Effector CD4-positive, alpha-beta T cell (primary cell): ENCODE results near the gene TOMM70.

Experiments
- DNase-seq: peaks from one replicate; pipeline ENCODE4 v3.0.0-alpha.2; 2020

Gene TOMM70

DNA sequence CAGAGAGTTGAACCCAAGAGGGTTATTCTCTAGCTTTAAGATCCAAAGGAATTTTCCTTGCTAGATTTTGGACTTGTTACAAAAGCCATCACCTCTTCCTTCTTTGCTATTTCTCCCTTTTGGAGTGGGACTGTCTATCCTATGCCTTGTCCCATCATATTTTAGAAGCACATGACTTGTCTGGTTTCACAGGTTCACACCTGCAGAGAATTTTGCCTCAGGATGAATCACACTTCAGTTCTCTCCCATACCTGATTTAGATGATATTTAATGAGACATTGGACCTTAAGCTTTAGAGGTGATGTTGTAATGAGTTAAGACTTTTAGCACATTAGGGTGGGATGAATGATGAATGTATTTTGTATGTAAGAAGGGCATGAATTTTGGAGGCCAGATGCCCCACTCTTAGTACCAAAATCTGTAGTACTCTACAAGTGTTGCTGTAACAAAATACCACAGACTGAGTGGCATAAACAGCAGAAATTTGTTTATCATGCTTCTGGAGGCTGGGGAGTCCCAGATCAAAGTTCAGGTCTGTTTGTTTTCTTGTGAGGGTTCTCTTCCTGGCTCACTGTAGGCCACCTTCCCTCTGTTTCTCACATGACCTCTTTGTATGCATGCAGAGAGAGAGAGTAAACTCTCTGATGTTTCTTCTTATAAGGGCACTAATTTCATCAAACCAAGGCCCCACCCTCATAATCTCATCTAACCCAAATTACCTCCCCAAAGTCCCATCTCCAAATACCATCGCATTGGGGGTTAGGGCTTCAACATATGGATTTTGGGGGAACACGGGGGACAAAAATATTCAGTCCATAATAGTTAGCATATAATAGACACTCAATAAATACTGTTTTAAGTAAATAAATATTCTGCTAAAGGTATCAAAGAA, 10.4 kb upstream of the TOMM70 start:
- no peak for DNase-seq

DNA sequence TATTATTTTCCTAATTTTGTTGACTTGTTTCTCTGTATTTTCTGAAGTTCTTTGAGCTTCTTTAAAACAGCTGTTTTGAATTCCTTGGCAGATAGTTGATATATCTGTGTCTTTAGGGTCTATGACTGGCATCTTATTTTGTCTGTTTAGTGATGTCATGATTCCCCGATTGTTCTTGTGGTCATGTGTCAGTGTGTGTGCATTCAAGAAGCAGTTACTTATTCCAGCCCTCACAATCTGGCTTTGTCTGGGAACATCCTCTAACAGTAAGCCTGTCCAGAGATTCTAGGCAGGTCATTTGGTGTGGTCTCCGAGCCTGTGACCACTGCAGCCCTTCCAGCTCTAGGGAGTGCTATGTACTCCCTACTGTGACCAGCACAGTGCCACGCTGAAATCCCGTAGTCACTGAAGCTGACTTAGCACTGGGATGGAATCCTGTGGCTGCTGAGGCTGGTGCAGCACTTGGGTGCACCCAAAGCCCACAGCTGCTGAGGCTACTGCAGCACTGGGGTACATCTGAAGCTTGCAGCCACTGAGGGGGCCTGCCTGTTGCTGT, 7.2 kb upstream of the TOMM70 start:
- no peak for DNase-seq

DNA sequence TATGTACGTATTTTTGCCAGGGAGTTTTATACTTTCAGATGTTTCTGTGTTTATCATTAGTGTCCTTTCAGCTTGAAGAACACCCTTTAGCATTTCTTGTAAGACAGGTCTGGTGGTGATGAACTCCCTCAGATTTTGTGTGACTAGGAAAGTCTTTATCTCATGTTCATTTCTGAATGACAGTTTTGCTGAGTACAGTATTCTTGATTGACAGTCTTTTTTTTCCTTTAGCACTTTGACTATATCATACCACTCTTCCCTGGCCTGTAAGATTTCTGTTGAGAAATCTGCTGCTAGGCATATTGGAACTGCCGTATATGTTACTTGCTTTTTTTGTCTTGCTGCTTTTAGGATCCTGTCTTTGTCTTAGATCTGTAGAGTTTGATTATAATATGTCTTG, 6.3 kb upstream of the TOMM70 start:
- DNase-seq = no peak

DNA sequence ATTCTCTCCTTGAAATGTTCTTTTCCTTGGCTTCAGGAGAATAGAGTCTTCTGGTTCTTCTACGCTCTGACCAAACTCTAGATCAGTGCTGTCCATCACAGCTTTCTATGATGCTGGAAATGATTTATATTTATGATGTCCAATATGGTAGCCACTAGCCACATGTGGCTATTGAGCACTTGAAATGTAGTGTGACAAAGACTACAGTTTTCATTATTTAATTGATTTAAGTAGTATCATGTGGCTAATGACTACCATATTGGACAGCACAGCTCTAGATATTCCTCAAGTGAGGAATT, 3.3 kb upstream of the TOMM70 start:
- DNase-seq = no peak

DNA sequence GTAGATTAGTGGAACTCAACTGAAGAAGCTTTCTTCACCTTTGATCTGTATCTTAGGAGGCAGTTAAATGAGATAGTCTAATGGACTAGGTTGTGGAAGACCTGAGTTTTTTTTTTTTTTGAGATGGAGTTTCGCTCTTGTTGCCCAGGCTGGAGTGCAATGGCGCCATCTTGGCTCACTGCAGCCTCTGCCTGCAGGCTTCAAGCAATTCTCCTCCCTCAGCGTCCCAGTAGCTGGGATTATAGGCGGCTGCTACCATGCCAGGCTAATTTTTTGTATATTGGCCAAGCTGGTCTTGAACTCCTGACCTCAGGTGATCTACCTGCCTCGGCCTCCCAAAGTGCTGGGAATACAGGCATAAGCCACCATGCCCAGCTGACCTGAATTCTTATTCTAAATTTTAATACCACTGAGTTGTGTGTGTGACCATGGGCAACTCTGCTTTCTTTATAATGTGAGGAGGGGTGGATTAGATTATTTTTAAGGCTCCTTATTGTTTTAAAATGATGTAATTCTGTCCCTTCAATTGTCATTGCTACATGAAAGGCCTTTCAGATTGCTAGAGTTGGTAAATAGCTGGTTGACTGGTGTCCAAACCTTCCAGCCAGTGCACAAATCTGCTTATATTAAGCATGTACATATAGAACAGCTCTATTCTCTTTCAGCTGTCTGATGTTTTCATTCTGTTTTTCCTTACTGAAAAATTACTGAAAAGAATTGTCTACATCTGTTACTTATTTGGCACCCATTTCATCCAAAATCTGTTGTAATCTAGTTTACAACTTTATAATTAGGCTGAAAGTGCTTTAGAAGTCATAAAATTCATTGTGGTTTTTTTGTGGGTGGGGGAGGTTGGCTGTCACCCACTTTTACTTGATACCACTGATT, 2.7 kb upstream of the TOMM70 start:
- no peak for DNase-seq

DNA sequence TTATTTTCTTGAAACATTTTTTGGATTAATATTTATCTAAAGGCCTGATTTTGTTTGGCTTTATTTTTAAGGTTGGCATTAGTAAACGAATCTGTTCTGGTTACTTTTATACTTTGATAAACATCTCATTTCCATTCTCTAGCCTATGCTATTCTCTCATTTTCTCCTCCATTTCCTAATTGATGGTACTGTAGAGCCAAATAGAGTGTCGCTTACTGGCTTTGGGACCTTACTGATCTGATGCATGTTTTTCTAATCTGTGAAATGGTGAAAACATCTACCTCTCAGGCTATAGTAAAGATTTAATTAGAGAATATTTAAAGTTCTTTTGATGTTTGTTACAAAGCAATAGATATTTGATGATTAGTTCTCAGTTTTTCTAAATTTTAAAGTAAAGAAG, 2.0 kb upstream of the TOMM70 start:
- DNase-seq = no peak

DNA sequence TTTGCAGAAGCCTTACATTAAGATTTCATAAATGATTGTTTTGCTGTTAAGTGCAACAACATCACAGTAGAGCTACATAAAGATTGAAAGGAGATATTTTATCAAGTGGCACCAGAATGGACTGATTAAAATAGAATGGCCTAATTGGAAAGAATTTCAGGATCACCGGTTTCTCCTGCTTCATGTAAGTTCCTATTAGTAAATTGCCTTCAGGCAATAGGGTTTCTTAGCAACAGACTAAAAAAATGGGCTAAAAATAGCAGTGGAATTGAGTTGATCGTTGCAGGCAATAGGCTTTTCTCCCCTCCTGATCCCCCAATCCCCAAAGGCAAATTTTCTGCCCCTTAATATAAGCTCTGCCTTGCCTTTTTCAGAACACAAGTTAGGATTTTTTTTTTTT, 1.4 kb upstream of the TOMM70 start:
- DNase-seq = no peak

DNA sequence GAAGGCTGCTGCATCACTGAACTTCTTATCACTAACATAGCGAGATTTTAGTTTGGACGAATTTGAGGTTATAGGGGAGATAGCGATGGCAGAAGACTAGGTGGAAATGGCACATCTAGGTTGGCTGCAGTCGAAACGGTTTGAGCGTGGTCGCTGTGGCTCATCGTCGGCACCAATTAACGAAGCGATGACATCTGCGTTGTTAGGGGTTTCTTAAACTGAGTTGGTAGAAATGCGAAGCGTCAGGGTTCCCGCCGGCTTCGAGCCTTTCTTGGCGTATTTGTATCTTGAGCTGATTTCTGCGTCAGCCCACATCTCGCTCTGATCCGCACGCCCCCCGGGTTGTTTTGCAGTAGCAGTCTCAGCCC, 769 bp upstream of the TOMM70 start:
- DNase-seq = peak; percentile 49

DNA sequence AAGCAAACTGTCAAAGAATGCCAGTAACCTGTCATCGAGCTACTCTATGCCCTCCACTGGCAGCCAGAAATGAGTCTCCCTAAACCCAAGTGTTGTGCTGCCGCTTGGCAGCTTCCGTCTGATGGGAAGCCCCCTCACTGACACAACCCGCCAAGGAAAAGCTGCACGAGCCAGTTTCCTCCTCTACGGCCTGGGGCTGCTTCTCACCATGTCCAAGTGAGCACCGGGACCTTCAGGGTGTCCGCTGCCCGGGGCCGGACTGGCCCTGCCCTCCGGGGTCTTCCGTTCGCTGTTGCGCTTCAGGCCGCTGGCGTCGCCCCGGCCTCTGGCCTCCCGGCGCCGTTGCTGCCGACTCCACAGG, 490 bp downstream of the TOMM70 start:
- DNase-seq = peak; percentile 26

DNA sequence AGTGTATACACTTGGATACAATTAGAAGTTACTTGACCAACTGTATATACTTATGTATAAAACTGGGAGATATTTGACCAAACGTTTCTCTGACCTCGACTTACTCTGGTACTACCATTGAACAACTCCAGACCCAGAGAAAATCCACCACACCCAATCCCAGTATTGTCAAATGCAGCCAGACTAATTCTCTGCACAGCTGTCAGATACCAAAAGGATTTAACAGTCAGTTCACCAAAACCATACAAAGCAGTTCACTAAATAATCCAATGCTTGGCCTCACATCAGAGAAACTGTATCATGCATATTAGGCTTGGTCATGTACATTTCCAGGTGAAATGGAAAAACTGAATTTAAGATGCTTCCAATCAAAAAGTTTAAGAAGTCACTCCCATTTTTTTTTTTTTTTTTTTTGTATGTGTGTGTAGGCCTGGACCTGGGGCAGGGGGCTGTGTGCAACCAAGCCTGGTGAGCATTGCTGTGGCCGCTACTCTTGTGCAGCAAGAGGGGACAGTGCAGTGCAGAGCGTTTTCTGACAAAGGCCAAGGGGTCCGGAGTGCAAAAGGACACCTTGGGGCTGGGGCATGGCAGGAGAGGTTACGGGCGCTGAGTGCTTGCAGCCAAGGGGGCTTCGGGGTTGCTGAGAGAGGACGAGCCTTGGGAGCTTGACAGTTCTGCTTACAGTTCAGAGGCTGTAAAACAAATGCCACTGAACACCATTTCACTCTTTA, 1.4 kb downstream of the TOMM70 start:
- DNase-seq = no peak

DNA sequence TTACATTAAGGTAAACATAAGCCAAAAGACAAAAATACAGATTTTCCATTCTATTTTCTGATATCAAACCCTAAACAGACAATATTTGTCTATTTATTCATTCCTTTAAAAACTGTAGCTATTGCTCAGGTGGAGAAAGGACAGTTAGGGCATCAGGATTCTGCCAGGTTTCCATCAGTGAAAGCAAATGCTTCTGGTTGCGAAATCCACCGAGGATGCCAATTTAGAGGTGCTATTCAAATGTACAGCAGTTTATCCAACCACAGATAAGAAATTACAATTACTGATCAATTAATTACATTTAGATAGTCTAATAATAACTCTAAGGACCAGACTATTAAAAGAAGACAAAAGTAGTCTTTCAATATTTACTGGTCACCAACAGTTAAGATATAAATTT, 3.9 kb downstream of the TOMM70 start:
- DNase-seq = no peak

DNA sequence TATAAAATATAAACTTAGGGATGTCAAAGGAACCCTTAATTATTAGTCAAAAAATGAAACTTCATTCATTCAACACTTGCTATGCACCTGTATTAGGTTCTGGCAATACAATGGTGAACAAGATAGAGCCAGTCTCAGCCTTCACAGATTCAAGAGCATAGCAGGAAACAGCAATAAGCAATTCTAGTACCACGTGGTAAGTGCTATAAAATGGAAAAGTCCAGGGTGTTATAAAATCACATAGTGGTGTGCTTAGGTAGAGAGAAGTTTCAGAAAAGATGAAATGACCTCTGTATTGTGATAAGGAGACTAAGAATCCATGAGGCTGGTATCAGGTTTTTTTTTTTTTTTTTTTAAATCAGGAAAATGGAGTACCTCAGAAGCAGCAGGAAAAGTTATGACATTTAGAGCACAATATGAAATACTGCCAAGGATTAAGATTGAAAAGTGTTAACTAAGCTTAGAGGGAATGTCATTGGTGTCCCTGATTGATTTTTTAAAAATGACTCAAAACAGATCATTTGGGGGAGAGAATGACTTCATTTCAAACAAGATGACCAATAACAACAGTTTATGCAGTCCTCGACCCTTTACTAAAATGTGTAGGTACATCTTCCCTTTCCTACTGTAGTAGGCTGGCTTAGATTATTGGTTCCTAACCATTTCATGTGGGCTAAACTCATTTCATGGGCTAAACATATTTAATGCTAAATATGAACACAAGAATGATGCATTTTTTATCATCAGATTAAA, 5.0 kb downstream of the TOMM70 start:
- no peak for DNase-seq

DNA sequence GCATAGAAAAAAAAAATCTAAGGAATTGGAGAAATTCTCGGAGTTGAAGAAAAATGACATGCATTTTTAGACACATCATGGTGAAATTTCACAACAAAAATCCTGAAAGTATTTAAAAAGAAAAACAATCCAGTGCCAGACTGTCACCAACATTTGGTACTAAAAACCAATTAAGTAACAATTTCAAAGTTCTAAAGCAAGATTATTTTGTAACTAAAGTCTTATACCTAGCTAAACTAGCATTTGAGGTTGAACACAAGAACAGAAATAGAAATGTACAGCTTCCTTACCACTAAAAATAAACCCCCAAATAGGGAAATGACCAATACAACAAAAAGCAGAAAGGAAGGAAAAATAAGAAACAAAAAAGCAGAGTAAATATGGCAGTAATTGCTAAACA, 11.9 kb downstream of the TOMM70 start:
- no peak for DNase-seq

DNA sequence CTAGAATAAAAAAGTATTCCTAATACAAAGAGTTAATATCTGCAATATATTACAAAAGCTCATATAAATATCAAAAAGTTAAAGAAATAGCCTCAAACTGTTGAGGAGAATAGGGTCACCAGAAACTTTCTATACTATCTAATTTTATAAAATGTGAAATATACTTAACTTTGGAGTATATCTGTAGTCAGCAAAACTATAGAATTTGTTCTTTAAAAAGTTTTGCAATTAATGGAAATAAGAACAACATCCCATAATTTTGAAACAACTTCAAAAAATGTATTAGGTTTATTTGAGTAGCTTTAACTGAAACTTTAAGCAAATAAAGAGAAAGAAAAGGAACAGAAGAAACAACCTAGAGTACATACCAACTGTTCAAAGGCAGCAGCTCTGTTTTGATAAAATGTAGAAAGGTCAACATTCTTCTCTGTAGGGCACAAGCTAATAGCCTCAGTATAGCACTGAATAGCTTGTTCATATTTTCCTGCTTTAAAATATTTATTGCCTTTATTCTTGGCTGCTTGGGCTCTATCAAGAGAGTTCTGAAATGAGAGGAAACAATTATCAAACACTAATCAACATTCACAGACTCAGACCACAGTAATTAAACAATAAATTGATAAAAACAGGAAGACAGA, 14.3 kb downstream of the TOMM70 start:
- DNase-seq = no peak

DNA sequence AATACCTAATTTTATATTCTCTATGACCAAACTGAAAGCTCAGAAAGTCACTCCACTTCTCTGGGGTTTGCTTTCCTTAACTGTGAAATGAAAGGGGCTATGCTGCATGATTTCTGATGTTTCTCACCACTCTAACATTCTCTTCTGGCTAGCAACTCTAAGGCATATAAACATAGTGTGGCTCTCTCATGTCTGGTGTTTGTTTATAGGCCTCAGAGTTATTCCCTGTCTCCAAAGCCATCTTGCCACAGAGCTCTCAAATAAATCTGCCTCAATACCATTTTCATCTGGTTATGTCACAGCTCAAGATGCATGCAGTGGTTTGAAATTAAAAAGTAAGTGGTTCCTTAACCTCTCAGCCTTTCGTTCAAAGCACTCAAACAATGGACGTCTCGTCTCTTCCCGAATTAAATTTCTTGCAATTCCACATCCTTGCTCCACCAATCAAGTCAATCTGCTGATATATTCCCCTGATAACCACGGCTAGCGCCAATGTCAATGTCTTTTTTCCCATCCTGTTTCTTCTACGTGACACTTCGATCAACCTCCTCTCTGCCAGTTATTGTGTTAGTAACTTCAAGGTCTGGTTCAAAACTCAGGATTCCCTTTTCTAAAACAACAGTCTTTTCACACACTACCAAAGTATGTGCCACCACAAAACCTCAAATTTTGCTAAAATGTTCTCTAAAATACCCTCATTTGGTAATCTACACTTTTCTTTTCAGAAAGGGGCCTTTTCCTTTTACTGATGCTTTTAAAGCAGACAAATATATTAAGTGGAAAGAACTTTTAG, 16.0 kb downstream of the TOMM70 start:
- no peak for DNase-seq

DNA sequence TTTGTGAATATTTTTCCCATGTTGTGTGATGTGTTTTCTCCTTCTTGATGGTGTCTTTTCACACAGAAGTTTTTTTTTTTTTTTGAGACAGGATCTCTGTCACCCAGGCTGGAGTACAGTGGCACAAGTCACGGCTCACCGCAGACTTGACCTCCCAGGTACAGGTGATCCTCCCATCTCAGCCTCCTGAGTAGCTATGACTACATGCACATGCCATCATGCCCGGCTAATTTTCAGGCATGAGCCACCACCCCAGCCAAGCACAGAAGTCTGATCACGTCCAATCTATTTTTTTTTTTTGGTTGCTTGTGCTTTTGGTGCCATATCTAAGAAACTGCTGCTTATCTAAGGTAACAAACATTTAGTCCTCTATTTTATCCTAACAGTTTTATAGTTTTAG, 24.6 kb downstream of the TOMM70 start:
- DNase-seq = no peak

DNA sequence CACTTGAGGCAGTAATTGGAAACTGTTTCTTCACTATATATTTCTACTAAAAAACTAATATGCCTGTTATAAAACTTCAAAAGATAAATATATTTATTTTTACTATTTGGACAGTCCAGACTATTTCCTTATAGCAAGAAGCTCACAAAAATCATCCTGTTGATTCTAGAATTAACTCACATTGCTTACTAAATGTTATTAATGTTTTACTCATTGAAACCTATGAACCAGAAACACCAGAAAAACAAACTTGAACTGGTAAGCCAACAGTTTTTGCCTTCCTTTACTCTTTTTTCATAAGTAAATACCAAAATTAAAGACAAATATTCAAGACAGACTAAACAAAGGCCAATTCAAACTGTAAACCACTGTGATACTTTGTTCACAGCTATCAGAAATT, 26.4 kb downstream of the TOMM70 start:
- no peak for DNase-seq

DNA sequence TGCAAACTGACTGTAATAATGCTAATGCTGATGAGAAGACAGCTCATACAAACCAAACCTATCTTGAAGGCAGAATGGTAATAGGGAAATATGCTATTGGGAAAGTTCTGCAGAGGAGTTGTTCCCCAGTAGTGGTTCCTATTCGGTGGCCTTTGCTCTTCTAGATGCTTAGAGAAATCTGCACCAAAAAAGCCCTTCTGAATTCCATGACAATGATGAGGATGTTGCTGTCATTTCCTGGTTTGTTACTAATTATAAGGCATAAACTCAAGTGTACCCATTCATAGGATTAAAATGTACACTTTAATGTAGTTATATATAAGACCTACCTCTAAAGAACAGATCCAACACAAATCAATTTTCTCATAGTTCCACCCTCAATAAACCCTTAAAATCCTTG, 30.1 kb downstream of the TOMM70 start:
- DNase-seq = no peak

DNA sequence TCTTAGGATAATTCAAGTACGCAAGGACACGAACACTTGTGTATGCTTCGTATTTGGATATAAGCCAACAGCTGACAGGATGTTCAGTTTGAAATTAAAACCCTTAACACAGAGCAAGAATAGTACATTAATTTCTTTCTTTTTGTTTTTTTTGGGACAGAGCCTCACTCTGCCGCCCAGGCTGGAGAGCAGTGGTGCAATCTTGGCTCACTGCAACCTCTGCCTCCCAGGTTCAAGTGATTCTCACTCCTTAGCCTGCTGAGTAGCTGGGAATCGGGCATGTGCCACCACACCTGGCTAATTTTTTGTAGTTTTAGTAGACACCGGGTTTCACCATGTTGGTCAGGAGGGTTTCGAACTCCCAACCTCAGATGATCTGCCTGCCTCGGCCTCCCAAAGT, 32.4 kb downstream of the TOMM70 start:
- DNase-seq = no peak

DNA sequence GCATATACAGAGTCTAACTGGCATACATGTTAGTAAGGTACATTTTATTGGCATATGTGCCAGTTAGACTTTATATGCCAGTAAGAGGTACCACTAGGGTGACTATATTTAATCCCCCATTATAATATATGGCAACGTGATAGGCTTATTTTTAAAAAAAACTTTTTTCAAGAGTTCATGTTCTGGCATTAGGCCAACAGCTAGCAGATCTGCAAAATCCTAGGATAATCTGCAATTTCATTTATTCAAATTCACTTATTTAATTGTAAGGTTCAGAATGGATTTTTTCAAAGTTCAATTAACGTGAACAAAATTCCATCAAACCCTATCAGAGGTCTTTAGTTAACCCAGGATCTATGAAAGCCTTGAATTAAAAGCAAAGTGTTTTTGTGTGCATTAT, 34.5 kb downstream of the TOMM70 start:
- DNase-seq = no peak

DNA sequence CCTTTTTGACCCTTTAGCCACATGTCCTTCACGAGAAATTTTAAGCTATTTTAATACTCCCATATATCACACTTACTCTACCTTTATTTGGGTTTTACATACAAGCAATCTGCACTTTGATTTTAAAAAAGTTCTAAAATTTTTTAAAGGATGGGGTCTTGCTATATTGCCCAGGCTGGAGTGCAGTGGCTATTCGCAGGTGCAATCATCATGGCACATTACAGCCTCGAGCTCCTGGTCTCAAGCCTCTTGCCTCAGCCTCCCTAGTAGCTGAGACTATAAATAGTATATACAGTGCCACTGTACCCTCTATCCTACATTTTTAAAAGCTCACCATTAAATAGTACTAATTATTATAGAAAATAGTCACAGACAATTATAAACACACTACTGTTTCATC, 36.5 kb downstream of the TOMM70 start:
- no peak for DNase-seq
